Gastroesophageal sphincter (tissue), 3 donors: Measurements from ENCODE around the gene RNASE11.

Source experiments
- CTCF ChIP-seq, 4 experiments: fragments of 200-600 bp in 2 of 4; fragments of 450-650 bp in 2 of 4; sonication (generic) in 1 of 4; IDR thresholded peaks; one replicate each; pipeline ENCODE4 v1.5.1; 2017 to 2019; ENCODE audit warnings: antibody characterized with exemption in 4 of 4, mild to moderate bottlenecking in 2 of 4, moderate library complexity in 2 of 4
- POLR2A ChIP-seq, 2 donors: fragments of 450-650 bp; IDR thresholded peaks; one replicate each; pipeline ENCODE4 v1.6.1; 2017; ENCODE audit warnings: antibody characterized with exemption in 2 of 2, mild to moderate bottlenecking in 2 of 2, moderate library complexity in 1 of 2

GRCh38 chr14:20550926-20551325 lies 36.9 kb downstream of the RNASE11 start:
- TF ChIP-seq CTCF (IDR thresholded peaks at IDR 0.05) (no peak), POLR2A (IDR thresholded peaks at IDR 0.05) (no peak)
